T-cell (primary cell): ENCODE results near the gene KRI1. TPM values are rescaled to one million over a fixed set of nuclear protein-coding genes. Genes with fewer than 3 reads are reported as not detected.

ENCODE experiments used
- ATAC-seq, 4 experiments: fragments of 200-7000 bp in 3 of 4; fragments of 150-1000 bp in 1 of 4; cut with Tn5 transposase; replicated peaks in 1 of 4; 1 replicate in 3 of 4; 2 replicates in 1 of 4; pipeline ENCODE4 v1.10.0; 2021; ENCODE audit warnings: moderate library complexity in 3 of 4, mild to moderate bottlenecking in 2 of 4, moderate number of reproducible peaks in 1 of 4
- CTCF ChIA-PET, 2 donors: fragments of 300-600 bp; sonication (Branson Sonifier 250); formaldehyde crosslinking; loops; one replicate each; lab custom pipeline; 2022; ENCODE audit warnings: antibody characterized with exemption in 2 of 2; lab: Charles Lee
- POLR2A ChIA-PET, 2 donors: fragments of 300-600 bp; sonication (Branson Sonifier 250); formaldehyde crosslinking; loops; one replicate each; lab custom pipeline; 2022; ENCODE audit warnings: antibody characterized with exemption in 2 of 2; lab: Charles Lee
- DNase-seq, 35 experiments: peaks; one replicate each; pipeline versions ENCODE4 v3.0.0 to v3.0.0-alpha.2; 2013 to 2023
- H3K27ac ChIP-seq: one replicate; pipeline ENCODE4 v1.5.1; 2013; ENCODE audit warnings: low read length
- H3K27me3 ChIP-seq, 2 experiments: replicated peaks in 1 of 2; 1 replicate in 1 of 2; 2 replicates in 1 of 2; pipeline versions ENCODE4 v1.6.1 to v1.7.0; 2013; ENCODE audit warnings: low read length in 1 of 2, mixed read lengths in 1 of 2; ENCODE audit not compliant: control insufficient read depth in 2 of 2, insufficient read depth in 2 of 2; ENCODE audit errors: extremely low read depth in 1 of 2
- H3K36me3 ChIP-seq, 2 donors: 1 replicate in 1 of 2; 2 replicates in 1 of 2; pipeline versions ENCODE4 v1.6.1 to v1.7.0; 2013; ENCODE audit warnings: low read length in 1 of 2; ENCODE audit not compliant: control insufficient read depth in 2 of 2, insufficient read depth in 1 of 2; ENCODE audit errors: extremely low read depth in 1 of 2
- H3K4me1 ChIP-seq, 2 experiments: 1 replicate in 1 of 2; 2 replicates in 1 of 2; pipeline versions ENCODE4 v1.6.1 to v1.7.0; 2013; ENCODE audit warnings: low read length in 2 of 2, mixed read lengths in 1 of 2; ENCODE audit not compliant: insufficient read depth in 2 of 2, control insufficient read depth in 1 of 2; ENCODE audit errors: extremely low read depth in 1 of 2
- H3K4me3 ChIP-seq, 2 donors: 1 replicate in 1 of 2; 2 replicates in 1 of 2; pipeline versions ENCODE4 v1.5.1 to v1.7.0; 2013; ENCODE audit warnings: mild to moderate bottlenecking in 2 of 2, low read length in 1 of 2, moderate library complexity in 1 of 2; ENCODE audit not compliant: control insufficient read depth in 1 of 2; ENCODE audit errors: extremely low read depth in 1 of 2
- H3K9me3 ChIP-seq: 2 replicates; pipeline ENCODE4 v1.7.0; 2013
- H3K27ac Mint-ChIP-seq, 2 donors: one replicate each; pipeline ENCODE4 v1.8.0; 2020 to 2021; ENCODE audit warnings: mild to moderate bottlenecking in 2 of 2, mixed read lengths in 2 of 2
- H3K27me3 Mint-ChIP-seq, 2 donors: one replicate each; pipeline ENCODE4 v1.8.0; 2021 to 2022; ENCODE audit warnings: mixed read lengths in 2 of 2
- H3K36me3 Mint-ChIP-seq: one replicate; pipeline ENCODE4 v1.8.0; 2021; ENCODE audit warnings: mixed read lengths
- H3K4me1 Mint-ChIP-seq, 3 donors: one replicate each; pipeline ENCODE4 v1.8.0; 2020 to 2022; ENCODE audit warnings: mixed read lengths in 3 of 3, mild to moderate bottlenecking in 1 of 3
- H3K4me3 Mint-ChIP-seq, 3 donors: one replicate each; pipeline ENCODE4 v1.8.0; 2020 to 2022; ENCODE audit warnings: mild to moderate bottlenecking in 3 of 3, mixed read lengths in 3 of 3, moderate library complexity in 3 of 3
- H3K9me3 Mint-ChIP-seq, 3 donors: one replicate each; pipeline ENCODE4 v1.8.0; 2020 to 2022; ENCODE audit warnings: mixed read lengths in 3 of 3
- WGBS: methylation state at CpG from one replicate; pipeline ENCODE4 v1.1.5; 2013; ENCODE audit warnings: missing lambda C conversion rate; ENCODE audit not compliant: insufficient coverage; 5-methylcytosine and 5-hydroxymethylcytosine counted together
- total RNA-seq, 35 experiments: library from RNA in 6 of 35; stranded (reverse) in 6 of 35; fragments of 120-200 nt in 1 of 35; gene quantifications; one replicate each; pipeline versions ENCODE4 v1.2.1 to v1.2.4 and lab custom pipeline; 2013 to 2026

Gene KRI1
- total RNA-seq, 5 donors from 2014 or later (not counting 1 experiment from before 2014, with no cell fraction given) = 50.9 to 94.8 (median 79.1) TPM

DNA sequence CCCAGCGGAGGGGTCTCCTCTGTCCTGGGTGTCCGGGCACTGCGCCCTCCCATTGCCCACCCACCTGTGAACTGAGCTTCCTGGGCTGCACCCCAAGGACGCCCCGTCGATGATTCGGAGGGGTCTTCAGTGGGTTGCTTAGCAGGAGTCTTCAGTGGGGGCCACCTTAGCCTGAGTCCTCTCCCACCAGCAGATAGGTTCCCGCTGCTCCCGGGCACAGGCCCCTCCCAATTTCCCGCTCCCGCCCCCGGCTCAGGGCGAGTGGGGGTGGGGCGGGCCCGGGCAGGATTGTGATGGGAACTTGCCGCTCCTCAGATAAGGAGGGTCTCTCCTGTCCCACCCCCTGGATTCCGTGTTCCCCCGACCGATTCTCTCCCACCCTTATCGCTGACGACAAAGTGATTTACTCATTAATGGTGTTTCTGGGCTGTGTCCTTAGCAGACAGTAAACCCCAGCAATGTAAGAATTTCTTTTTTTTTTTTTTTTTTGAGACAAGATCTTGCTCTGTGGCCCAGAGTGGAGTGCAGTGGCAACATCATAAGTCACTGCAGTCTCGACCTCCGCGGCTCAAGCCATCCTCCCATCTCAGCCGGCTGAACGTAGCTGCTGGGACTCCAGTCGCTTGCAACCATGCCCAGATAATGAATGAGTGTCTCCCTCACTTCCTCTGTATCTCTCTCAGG lies 47.9 kb downstream of the KRI1 start:
- ATAC-seq (peak; percentile 25 to 56 (median 34)), DNase-seq (peak in 9 of 35 experiments; percentile 24 to 67 (median 29))
- peaks cover 17 to 85% of the 10 kb centered on the region in 2 experiments for H3K4me1 ChIP-seq
- H3K4me3 ChIP-seq = peak overlapping the region; percentile 56 to 67
- Mint-ChIP-seq H3K27ac (peak overlapping the region in 1 of 2 donors; percentile 66), H3K36me3 (no peaks in the 10 kb centered on the region), H3K27me3 (peaks cover 47 to 58% of the 10 kb centered on the region in 2 donors), H3K4me3 (peak overlapping the region; percentile 71 to 84 (median 72)), H3K9me3 (no peaks in the 10 kb centered on the region), H3K4me1 (peaks cover 25 to 38% (median 30%) of the 10 kb centered on the region in 3 donors)
- 3% methylated on average over 6 of the region's 27 CpGs for WGBS
- H3K9me3 ChIP-seq = no peaks in the 10 kb centered on the region
- no peaks in the 10 kb centered on the region for H3K36me3 ChIP-seq
- H3K27ac ChIP-seq = peak overlapping the region; percentile 72
- ChIA-PET CTCF (no interaction called here), POLR2A (no interaction called here)
- peaks cover 14 to 78% of the 10 kb centered on the region in 2 experiments for H3K27me3 ChIP-seq

GRCh38 chr19:10517361-10517759 lies 48.5 kb downstream of the KRI1 start, which contains the start of gene S1PR5:
TSS of gene S1PR5 (minus strand) at chr19:10517447. CDS start at chr19:10515011, 2,436 bp downstream.
- Histone ChIP-seq H3K4me1 (peaks cover 17 to 85% of the 10 kb centered on the region in 2 experiments), H3K27me3 (peaks cover 14 to 84% of the 10 kb centered on the region in 2 experiments), H3K4me3 (peak within 1 kb of the TSS; percentile 56 to 67), H3K36me3 (no peaks in the 10 kb centered on the region), H3K9me3 (no peaks in the 10 kb centered on the region), H3K27ac (peak within 1 kb of the TSS; percentile 80)
- POLR2A ChIA-PET = interaction anchor here in 1 of 2 donors (0.5 kb wide), 1 partner anchor 10 kb away, joined by 5 read pairs; no protein-coding TSS in a partner anchor
- DNase-seq (peak in 5 of 35 experiments; percentile 5 to 54 (median 36)), ATAC-seq (peak; percentile 28 to 36 (median 30))
- Mint-ChIP-seq H3K27me3 (peaks cover 48 to 61% of the 10 kb centered on the region in 2 donors), H3K4me3 (peak within 1 kb of the TSS; percentile 71 to 84 (median 72)), H3K36me3 (no peaks in the 10 kb centered on the region), H3K27ac (peak within 1 kb of the TSS in 1 of 2 donors; percentile 66), H3K4me1 (peaks cover 25 to 38% (median 30%) of the 10 kb centered on the region in 3 donors), H3K9me3 (no peaks in the 10 kb centered on the region)
- CTCF ChIA-PET = no interaction called here
- 5% methylated on average over 34 of the region's 39 CpGs for WGBS

- peak overlapping the region in 1 of 2 donors; percentile 47 for H3K27ac Mint-ChIP-seq
- ChIA-PET POLR2A (interaction anchor here (0.5 to 0.8 kb wide), 4 partner anchors 11 to 80 kb away, joined by 3 to 10 read pairs (median 5); partner anchors contain the start of gene ATG4D (in 1 of the 2)), CTCF (interaction anchor here (0.6 to 1.0 kb wide), 4 partner anchors 31 to 931 kb away, joined by 3 to 8 read pairs (median 7); no protein-coding TSS in a partner anchor)
- H3K36me3 Mint-ChIP-seq = no peaks in the 10 kb centered on the region
- H3K4me1 Mint-ChIP-seq = peaks cover 25 to 38% (median 30%) of the 10 kb centered on the region in 3 donors
- peak overlapping the region; percentile 80 for H3K27ac ChIP-seq
- peaks cover 14 to 87% of the 10 kb centered on the region in 2 experiments for H3K27me3 ChIP-seq
- no peaks in the 10 kb centered on the region for H3K9me3 Mint-ChIP-seq
- 36% methylated on average over 6 of the region's 10 CpGs for WGBS
- peaks cover 48 to 61% of the 10 kb centered on the region in 2 donors for H3K27me3 Mint-ChIP-seq
- ATAC-seq = no peak
- H3K4me3 Mint-ChIP-seq = peak overlapping the region; percentile 66 to 72 (median 70)
- DNase-seq = peak in 3 of 35 experiments; percentile 8 to 51 (median 26)
- H3K4me3 ChIP-seq = peak overlapping the region; percentile 56 to 67
- peaks cover 17 to 85% of the 10 kb centered on the region in 2 experiments for H3K4me1 ChIP-seq
- H3K9me3 ChIP-seq = no peaks in the 10 kb centered on the region
- H3K36me3 ChIP-seq = no peaks in the 10 kb centered on the region
Observed at GRCh38 chr19:10516671-10517286, 49.0 kb downstream of the KRI1 start.

GRCh38 chr19:10516064-10516385 lies 49.8 kb downstream of the KRI1 start:
- H3K4me1 Mint-ChIP-seq = peaks cover 25 to 38% (median 30%) of the 10 kb centered on the region in 3 donors
- ChIA-PET CTCF (interaction anchor here (0.7 to 1.0 kb wide), 2 partner anchors 88 to 932 kb away, joined by 3 to 8 read pairs; no protein-coding TSS in a partner anchor), POLR2A (interaction anchor here (0.5 to 0.8 kb wide), 2 partner anchors 22 to 81 kb away, joined by 3 to 5 read pairs; no protein-coding TSS in a partner anchor)
- H3K27me3 Mint-ChIP-seq = peaks cover 48 to 61% of the 10 kb centered on the region in 2 donors
- Histone ChIP-seq H3K36me3 (no peaks in the 10 kb centered on the region), H3K4me3 (peak overlapping the region in 1 of 2 donors; percentile 67), H3K27ac (peak overlapping the region; percentile 80), H3K9me3 (no peaks in the 10 kb centered on the region), H3K4me1 (peaks cover 17 to 80% of the 10 kb centered on the region in 2 experiments), H3K27me3 (peaks cover 14 to 88% of the 10 kb centered on the region in 2 experiments)
- H3K36me3 Mint-ChIP-seq = no peaks in the 10 kb centered on the region
- peak in 1 of 4 experiments; percentile 45 for ATAC-seq
- H3K9me3 Mint-ChIP-seq = no peaks in the 10 kb centered on the region
- WGBS = 87% methylated on average over 3 of the region's 5 CpGs
- H3K4me3 Mint-ChIP-seq = peak overlapping the region; percentile 66 to 72 (median 70)
- H3K27ac Mint-ChIP-seq = peak overlapping the region; percentile 14 to 30
- peak in 28 of 35 experiments; percentile 37 to 78 (median 55) for DNase-seq

GRCh38 chr19:10514211-10515145 lies 51.3 kb downstream of the KRI1 start:
- Histone ChIP-seq H3K27me3 (peaks cover 14 to 88% of the 10 kb centered on the region in 2 experiments), H3K4me1 (peaks cover 17 to 78% of the 10 kb centered on the region in 2 experiments), H3K4me3 (peak overlapping the region; percentile 54 to 67), H3K9me3 (no peaks in the 10 kb centered on the region), H3K36me3 (no peaks in the 10 kb centered on the region), H3K27ac (peak overlapping the region; percentile 80)
- WGBS = 6% methylated on average over 97 of the region's 107 CpGs
- peak overlapping the region; percentile 66 to 76 (median 72) for H3K4me3 Mint-ChIP-seq
- ChIA-PET CTCF (no interaction called here), POLR2A (no interaction called here)
- ATAC-seq (peak; percentile 40 to 66 (median 64)), DNase-seq (peak in 26 of 35 experiments; percentile 25 to 67 (median 48))
- peaks cover 48 to 59% of the 10 kb centered on the region in 2 donors for H3K27me3 Mint-ChIP-seq
- peak overlapping the region in 1 of 2 donors; percentile 81 for H3K27ac Mint-ChIP-seq
- peaks cover 23 to 41% (median 34%) of the 10 kb centered on the region in 3 donors for H3K4me1 Mint-ChIP-seq
- H3K36me3 Mint-ChIP-seq = no peaks in the 10 kb centered on the region
- no peaks in the 10 kb centered on the region for H3K9me3 Mint-ChIP-seq
